Epidermal melanocyte (primary cell): Measurements from ENCODE around the gene ETV6.

Experiments
- DNase-seq: peaks from one replicate; pipeline ENCODE4 v3.0.0; 2011; ENCODE audit warnings: low spot score; ENCODE audit not compliant: insufficient read length

ETV6 gene

DNA sequence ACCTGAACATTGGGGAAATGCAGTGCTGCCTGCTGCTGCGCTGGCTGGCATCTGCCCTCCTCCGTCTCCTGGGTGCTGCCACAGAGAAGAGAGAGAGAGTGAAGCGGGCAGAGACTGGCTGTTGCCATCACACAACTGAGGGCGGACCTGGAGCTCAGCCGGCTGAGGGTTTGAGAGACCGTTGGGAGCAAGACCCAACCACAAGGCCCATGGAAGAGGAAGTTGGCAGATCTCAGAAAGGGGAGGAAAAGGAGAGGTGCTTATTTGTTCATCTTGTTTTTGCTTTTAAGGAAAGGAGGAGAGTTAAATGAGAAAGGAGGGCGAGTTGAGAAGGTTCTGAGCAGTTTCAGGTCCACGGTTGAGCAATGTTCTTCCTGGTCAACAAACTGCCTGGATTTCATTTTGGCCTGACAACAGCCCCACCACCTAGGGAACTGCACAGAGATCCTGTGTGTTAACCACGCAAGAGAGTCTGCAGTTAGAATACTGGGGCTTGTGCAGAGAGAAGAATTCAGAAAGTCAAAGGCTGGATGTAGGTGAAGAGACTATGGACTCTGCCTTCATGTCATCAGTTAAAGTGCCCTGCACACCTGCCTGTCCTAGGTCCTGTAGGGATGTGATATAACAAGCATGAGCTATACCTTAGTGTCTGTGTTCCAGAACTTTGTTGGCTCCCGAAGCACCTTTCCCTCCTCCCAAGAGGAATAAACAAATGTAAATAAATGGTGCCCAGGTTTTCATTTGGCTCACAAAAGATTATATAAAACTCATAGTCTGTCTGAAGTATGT, 124.6 kb downstream of the ETV6 start:
- no peak for DNase-seq

DNA sequence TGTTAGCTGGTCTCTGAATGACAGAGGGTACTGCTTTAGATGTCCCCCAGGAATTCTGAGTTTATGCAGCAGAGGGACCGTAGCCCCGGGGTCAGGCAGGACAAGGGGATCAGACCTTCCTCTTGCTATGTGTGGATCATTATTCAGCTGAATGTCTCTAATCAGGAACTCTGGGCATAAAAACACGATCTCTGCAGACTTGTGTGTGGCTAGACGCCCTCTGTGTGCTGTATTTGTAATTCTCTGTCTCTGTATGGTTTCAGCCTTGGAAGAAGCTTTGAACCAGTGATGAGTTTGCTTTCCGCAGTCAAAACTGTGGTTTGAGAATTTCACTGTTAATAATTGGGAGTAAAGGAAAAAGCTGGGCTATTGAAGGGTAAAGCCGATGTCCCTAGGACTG, 125.3 kb downstream of the ETV6 start:
- DNase-seq: no peak

DNA sequence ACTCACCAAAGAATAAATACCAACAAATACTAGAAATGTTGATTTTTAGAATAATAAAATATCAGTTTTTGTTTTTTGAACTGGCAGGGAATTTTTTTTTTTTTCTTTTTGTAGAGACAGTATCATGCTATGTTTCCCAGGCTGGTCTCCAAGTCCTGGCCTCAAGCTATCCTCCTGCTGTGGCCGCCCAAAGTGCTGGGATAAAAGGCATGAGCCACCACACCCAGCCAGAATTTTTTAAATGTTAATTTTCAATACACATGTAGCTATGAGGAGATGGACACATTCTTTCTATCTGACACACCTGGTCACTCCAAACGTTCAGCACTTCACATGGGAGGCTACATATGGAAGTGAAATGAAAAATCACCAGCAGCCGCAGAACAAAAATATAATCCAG, 126.8 kb downstream of the ETV6 start:
- no peak for DNase-seq

DNA sequence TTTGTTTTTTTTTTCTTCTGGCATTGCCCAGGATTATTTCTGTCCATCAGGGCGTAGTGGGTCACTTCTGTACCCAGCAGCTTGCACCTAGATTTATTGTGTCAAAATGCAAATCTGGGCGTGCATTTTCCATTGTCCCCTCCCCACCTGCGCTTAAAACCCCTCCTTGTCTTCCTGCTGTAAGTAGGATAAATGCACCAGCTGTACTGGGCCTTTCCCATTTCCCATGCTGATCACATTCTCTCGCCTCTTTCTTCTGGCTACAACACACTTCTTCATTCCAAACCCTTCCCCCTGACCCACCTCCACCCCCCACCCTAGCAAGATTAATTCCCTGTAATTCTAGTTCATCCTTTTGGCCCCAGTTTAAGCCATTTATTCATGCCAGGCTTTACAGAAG, 128.0 kb downstream of the ETV6 start:
- DNase-seq: no peak

DNA sequence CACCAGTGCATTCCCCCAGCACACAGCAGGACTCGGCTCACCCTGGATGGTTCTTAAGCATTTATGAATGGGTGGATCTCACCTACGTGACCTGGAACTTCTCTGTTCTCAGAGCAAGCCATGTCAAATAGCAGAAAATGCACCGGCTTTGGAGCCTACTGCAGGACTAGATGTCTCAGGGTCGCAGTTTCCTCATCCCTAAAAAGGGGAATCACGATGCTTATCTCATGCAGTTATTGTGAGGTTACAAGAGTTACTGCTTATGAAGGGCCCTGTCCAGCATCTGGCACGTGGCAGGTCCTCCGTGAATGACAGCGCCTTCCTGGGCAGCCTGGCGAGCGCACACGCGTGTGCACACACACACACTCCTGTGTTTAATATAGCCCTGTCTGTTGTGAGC, 128.5 kb downstream of the ETV6 start:
- no peak for DNase-seq

DNA sequence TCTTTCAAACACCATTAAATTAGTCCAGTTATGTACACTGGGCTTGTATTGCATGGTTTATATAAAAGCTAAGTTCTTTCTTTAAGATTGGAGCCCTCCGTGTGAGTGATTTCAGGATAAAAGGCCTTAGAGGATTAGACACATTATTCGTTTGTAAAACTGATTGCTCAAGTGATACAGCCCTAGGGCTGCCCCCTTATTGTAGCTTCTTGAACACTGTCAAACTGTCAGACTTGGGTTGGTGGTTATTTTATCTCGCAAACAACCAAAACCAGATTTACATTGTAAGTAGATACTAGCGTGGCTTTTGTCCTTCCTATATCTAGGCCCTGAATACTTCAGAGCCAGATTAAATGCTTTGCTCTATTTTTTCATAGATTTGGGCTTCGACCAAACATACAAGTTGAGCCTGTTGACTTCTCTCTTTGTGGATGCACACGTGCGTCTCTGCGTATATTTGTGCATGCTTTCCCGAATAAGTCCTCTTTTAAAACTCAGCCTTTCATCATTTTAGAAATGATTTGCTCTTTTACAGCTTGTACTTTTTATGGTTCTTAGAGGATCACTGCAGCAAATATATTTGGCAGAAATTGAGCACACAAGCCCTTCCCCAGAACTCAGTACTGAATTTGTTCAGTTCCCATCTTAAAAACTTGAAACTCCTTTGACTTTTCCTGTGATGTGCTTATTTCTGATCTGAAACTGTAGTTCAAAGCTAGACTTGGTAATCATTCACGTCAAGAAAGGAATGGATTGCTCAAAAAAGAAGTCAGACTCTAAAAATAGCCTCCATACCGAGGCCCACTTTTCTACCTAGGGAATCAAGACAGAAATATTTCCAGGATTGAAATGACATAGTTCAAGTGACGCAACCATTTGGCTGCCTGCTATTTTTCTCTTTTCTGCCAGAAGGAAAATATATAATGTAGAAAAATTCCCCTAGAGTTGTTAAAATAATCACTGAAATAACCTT, 129.5 kb downstream of the ETV6 start:
- no peak for DNase-seq

DNA sequence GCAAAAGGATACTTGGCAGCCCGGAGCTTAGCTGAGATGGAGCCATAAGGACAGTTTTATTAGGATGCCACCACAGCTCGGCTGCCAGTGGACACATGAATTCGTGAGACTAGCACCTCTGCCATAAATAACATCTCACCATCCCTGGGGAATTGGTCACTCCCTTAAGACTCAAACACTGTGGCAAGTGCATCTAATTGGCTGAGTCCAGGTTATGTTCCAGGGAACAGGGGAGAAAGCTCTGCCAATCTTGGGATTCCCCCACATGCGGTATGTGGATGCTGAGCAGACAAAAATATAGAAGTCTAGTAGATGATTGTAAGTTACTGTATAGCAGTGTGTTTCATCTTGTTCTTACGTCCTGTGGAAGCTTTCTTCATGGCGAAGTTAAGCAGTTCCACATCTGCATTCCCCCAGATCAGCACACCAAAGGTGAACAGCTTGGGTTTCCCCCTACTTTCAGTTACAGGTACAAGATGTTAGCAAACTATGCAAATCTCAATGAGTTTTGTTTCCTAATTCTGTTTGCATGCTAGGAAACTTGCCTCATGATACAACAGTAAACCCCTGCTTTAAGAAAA, 131.1 kb downstream of the ETV6 start:
- no peak for DNase-seq

DNA sequence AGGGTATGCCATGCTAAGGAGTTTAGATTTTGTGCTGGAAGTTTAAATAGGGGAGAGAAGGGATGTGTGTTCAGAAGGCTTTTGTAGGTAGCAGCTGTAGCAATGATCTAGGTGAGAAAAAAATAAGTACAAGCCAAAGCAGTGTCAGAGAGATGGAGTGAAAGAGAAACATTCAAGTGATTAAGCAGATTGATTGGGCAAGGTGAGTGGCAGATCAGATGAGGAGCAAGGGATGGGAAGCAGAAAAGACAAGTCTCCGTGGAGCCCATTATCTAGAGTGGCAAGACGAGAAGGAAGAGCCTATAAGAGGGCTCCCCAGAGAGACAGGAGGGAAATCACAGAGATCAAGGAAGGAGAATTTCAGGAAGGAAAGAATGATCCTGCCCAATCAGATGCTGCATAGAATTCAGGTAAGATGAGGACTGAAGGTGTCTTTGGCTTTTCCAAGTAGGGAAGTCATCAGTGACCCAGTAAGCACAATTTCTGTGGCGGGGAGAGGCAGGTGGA, 133.5 kb downstream of the ETV6 start:
- no peak for DNase-seq

DNA sequence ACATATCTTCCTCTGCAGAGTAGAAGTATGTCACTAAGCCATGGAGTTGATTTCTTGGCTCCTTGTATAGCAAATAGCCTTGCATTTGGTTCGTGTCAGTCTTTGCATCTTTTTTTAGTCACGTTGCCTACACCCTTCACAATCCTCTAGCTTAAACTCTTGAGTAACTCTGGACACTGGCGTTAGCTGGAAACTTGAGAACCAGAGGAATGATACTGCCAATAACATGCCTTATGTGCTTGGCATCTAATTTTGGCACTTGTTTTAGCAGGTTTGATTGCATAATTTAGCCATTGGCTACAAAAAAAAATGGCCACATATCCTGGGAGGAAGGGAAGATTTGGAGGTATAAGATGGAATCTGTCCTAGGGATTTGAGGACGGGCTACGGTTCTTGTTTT, 136.2 kb downstream of the ETV6 start:
- DNase-seq: no peak

DNA sequence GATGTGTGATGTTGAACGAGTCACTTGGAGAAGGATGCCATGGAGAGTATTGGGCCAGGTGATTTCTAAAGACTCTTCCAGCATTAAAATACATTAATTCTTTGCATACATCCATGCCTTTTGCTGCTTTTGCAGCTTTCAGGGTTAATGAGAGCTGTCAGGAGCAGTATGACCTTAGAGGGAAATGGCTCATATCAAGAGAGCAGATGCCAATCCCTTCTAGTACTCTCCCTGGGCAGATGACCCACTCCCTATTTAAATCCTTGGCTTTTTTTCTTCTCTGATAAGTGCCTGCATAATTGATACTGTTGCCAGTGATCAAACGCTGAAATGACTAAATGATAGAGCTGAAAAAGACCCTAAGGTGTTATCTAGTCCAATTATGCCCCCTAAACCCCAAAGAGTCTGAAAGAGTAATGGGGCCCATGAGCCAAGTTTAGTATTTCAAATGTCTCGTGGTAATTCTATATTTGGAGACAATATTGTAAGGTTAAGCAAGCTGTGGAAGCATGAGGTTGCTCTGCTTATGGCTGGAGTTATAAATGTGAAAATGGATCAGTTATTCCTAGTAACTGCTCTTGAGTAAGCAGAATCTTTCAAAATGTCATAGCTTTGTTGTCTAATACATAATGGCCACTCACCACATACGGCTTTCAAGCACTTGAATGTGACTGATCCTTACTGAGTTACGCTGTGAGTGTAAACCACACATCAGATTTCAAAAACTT, 137.3 kb downstream of the ETV6 start:
- DNase-seq: no peak

DNA sequence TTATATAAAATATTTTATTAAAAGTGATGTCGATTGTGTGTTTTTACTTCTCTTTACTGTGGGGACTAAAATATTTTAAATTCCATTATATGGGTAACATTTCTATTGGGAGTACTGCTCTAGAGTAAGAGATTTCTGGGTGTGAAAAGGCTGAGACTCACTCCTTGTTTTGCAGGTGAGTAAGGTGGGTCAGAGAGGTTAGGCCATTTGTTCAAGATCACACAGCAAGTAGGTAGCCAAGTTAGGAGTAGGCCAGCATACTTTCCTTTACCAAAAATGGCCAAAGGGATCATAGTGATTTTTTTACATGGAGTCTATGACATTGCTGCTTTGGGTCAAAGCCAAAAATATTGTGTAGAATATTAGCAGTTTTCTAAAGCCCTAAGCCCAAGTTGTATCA, 138.0 kb downstream of the ETV6 start:
- no peak for DNase-seq

DNA sequence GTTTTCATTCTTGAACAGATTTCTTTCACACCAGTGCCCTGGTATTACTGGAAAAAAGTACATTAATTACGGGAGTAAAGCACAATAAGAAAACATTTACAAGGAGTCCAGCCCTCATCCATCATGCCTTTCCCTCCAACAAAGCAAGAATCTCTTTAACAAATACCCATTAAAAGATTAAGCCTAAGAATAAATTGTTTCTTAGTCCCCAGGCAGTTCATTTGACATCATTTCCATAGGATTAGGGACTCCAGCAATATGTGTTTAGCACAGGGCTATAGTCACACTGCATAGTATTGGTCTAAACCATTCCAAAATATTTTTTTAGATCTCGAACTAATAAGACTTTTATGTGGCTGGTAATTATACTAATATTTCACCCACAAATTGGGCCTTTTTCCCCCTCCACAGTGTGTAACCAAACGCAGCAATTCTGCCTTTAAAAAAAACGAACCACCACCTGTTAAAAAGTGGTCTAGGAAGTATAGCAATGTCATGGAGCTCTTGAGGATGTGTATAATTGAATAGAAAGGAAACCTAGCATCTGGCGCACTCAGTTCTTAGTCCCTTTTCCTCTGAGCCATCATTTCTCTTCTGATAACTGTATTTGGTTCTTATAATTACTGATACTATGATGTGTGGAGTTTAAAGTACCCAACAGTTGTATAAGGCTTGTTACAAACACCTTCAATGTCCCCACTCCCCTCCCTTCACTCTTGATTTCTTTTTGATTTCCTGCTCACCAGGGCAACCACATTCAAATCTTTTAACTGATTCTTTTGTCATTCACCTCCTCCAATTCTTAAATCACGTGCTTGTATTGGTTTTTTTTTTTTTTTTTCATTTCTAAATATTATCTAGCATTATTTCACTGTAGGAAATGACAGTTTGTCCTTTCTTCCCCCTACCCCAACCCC, 138.7 kb downstream of the ETV6 start:
- DNase-seq: no peak

DNA sequence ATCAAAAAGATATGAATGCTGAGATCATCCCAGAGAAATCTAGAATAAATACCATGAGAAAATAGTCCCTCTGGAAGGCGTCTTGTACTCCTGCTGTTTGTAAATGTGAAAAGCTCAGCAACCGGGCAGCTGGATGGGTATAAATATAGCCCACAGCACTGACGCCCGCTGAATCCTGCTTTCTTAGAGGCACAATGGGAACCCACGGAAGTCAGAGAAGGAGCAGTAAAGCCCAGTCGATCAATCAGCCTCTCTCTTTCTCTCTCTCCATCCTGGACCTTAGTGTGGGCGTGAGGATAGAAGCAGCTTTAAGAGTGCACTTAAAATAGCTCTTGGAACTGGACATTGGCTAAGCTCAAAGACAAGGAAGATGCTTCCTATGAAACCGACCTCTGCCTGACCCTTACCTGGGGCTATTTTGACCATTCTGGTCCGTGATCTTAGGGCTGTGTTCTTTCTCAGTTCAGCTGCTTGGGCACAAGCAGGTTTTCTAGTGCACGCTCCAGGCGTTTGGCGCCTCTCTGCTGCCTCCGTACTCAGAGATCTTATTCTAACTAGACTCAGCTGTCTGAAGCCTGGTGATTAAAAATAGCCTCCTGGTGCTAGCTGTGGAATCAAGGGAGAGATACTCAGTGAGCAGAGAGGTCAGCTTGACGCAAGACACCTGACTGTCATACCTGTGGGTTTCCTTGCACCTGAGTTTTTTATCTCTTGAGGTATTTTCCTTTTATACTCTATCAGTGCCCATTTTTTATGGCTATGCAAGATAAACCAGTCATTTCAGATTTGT, 144.6 kb downstream of the ETV6 start:
- no peak for DNase-seq

DNA sequence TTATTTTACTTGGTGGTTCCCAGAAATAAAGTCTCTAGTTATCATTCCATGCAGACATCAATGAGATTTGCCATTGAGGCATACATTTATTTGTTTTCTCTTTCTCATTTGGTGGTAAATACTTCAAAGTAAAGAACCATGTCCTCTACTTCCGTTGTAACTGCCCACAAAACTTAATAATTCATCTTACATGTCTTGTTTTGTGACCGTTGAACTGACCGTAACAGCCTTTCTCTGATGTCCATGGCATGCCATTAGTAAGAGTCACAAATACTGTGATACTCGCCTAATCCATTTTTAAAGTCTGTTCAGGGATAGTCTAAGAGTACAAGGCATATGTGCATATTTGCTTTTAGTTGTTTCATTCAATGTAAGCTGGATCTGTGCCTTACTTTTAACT, 145.3 kb downstream of the ETV6 start:
- DNase-seq: no peak

DNA sequence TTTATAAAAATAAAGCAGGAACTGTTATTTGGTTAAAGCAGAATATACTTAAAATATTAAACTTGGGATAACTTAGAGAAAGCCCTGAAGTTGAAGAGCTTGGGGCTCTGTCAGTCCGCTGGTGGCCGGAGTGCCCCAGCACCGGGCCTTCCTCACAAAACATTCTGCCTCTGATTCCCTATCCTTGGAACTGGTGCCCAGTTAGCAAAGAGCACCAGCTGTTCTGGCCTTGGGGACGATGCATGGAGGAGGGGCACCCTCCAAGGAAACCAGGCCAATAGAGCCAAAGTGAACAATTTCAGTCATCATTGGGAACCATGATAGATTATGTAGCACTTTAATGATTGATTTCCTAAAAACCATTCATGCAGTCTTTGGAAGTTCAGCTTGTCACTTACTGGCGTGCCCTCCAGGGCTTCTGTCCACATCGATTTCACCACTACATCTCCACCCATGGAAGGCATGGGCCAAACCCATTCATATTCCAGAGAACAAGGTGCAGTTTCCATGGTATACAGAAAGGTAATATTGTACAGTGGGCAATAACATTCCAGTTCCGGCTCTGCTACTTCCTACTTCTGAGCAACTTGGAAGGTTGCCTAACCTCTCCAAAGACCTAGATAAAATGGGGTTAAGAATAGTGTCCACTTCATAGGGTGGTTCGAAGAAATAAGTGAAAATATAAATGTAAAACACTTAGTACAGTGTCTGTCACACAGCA, 145.9 kb downstream of the ETV6 start:
- no peak for DNase-seq

DNA sequence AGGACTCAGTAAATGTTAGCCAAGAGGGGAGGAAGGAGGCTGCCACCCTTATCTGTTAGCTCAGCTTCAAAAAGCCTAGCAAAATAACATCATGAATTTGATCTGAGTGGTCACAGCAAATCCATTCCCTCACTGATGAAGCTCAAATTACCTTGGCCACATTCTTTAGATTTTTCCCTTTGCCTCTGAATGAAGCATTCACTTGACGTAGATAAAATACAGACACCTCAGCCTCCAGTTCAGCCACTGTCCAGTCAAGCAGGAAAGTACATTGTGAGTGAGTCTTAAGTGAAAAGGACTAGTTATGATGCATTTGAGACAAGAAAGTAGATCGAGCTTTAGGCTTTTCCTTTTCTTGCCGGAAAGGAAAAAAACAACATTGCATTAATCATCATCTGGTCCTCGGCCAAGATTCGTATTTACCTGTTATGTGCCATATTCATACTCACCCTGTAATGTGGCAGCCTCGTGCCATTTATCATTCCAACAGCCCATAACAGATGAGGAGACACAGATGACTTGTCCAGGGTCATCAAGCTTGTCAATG, 146.5 kb downstream of the ETV6 start:
- no peak for DNase-seq

DNA sequence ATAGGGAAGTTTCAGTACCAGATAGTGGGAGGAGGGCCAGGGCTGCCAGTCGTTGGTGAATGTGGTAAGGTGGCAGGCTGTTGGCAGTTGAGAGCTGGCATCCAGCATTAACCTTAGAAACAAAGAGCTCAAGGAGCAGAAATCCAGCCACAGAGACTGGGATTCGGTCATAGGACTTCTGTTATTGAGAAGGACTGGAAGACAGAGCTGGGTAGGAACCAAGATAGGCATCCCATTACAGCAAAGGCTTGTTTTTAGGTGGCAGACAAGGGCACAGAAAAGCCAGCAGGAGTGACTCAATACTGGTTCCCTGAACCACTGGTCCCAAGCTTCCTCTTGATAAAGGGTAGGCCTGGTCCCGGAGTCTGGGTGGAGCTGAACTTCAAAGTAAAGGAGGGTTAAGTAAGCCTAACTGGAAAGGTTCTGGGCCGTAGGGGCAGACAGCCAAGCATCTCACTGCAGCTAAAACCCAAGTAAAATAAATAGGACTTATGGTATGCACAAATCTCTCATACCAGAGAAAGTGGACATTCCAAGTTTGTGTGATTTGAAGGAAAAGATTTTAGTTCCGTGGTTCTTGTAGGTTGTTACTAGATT, 147.9 kb downstream of the ETV6 start:
- DNase-seq: no peak
